ENCODE measurements around the gene TRMT11.
A peak's percentile ranks its signal among the peaks of the same experiment; 100 is the strongest.
"Not testable (repeated sequence)": the region's sequence is repeated elsewhere in the genome, so short reads cannot be mapped to it uniquely, and the experiment has no call there.

TRMT11 gene

GRCh38 chr6:125955973-125956372 is 30.4 kb upstream of the TRMT11 start:
- no peak for DNase-seq (ENCODE audit: extremely low read depth in 1 of 2, low read depth in 1 of 2)

GRCh38 chr6:125956506-125957390 is 29.6 kb upstream of the TRMT11 start, which contains the start of gene HINT3:
Gene HINT3, plus strand, starts transcription at chr6:125956770. Its CDS starts 208 bp downstream, at chr6:125956978.
- DNase-seq (ENCODE audit: extremely low read depth in 1 of 2, low read depth in 1 of 2): peak; percentile 97 to 99

GRCh38 chr6:125957391-125957693 is 29.0 kb upstream of the TRMT11 start:
- DNase-seq (ENCODE audit: extremely low read depth in 1 of 2, low read depth in 1 of 2): no peak

- DNase-seq (ENCODE audit: extremely low read depth in 1 of 2, low read depth in 1 of 2): no peak
Measured at GRCh38 chr6:125957845-125958244, 28.5 kb upstream of the TRMT11 start.

GRCh38 chr6:125959041-125959440 is 27.3 kb upstream of the TRMT11 start:
- no peak for DNase-seq (ENCODE audit: extremely low read depth in 1 of 2, low read depth in 1 of 2)

- no peak for DNase-seq (ENCODE audit: extremely low read depth in 1 of 2, low read depth in 1 of 2)
Measured at GRCh38 chr6:125961117-125961516, 25.2 kb upstream of the TRMT11 start.

- DNase-seq (ENCODE audit: extremely low read depth in 1 of 2, low read depth in 1 of 2): no peak
Measured at GRCh38 chr6:125962900-125963497, 23.3 kb upstream of the TRMT11 start.

- no peak for DNase-seq (ENCODE audit: extremely low read depth in 1 of 2, low read depth in 1 of 2)
Measured at GRCh38 chr6:125963817-125964216, 22.5 kb upstream of the TRMT11 start.

- no peak for DNase-seq (ENCODE audit: extremely low read depth in 1 of 2, low read depth in 1 of 2)
Measured at GRCh38 chr6:125966569-125966968, 19.8 kb upstream of the TRMT11 start.

GRCh38 chr6:125968493-125968892 is 17.8 kb upstream of the TRMT11 start:
- DNase-seq (ENCODE audit: extremely low read depth in 1 of 2, low read depth in 1 of 2): no peak

GRCh38 chr6:125970760-125971159 is 15.6 kb upstream of the TRMT11 start:
- no peak for DNase-seq (ENCODE audit: extremely low read depth in 1 of 2, low read depth in 1 of 2)

- not testable (repeated sequence) for DNase-seq (ENCODE audit: extremely low read depth in 1 of 2, low read depth in 1 of 2)
Measured at GRCh38 chr6:125972478-125972877, 13.9 kb upstream of the TRMT11 start.

- DNase-seq (ENCODE audit: extremely low read depth in 1 of 2, low read depth in 1 of 2): no peak
Measured at GRCh38 chr6:125974214-125974866, 12.0 kb upstream of the TRMT11 start.

- DNase-seq (ENCODE audit: extremely low read depth in 1 of 2, low read depth in 1 of 2): no peak
Measured at GRCh38 chr6:125979101-125979500, 7.2 kb upstream of the TRMT11 start.

GRCh38 chr6:125981571-125982185 is 4.7 kb upstream of the TRMT11 start:
- no peak for DNase-seq (ENCODE audit: extremely low read depth in 1 of 2, low read depth in 1 of 2)

GRCh38 chr6:125983246-125983945 is 2.9 kb upstream of the TRMT11 start:
- no peak for DNase-seq (ENCODE audit: extremely low read depth in 1 of 2, low read depth in 1 of 2)

- DNase-seq (ENCODE audit: extremely low read depth in 1 of 2, low read depth in 1 of 2): no peak
Measured at GRCh38 chr6:125984311-125984710, 2.0 kb upstream of the TRMT11 start.

- DNase-seq (ENCODE audit: extremely low read depth in 1 of 2, low read depth in 1 of 2): no peak
Measured at GRCh38 chr6:125985522-125985921, 818 bp upstream of the TRMT11 start.

GRCh38 chr6:125985979-125986300 is 400 bp upstream of the TRMT11 start:
- DNase-seq (ENCODE audit: extremely low read depth in 1 of 2, low read depth in 1 of 2): no peak

GRCh38 chr6:125987026-125987617 is 782 bp downstream of the TRMT11 start:
- DNase-seq (ENCODE audit: extremely low read depth in 1 of 2, low read depth in 1 of 2): no peak

GRCh38 chr6:125988280-125988679 is 1.9 kb downstream of the TRMT11 start:
- DNase-seq (ENCODE audit: extremely low read depth in 1 of 2, low read depth in 1 of 2): no peak

All from activated CD8-positive, alpha-beta memory T cell treated with anti-CD3 and anti-CD28 coated beads for 1 hour (primary cell).